Brain microvascular endothelial cell (primary cell): ENCODE data around the gene DENND1A.

Experiments used
- DNase-seq: peaks from one replicate; pipeline ENCODE4 v3.0.0-alpha.2; 2020
- H3K27ac ChIP-seq: fragments of 250-450 bp; sonication (Bioruptor Pico); 2 replicates; pipeline ENCODE4 v1.5.1; 2020; ENCODE audit warnings: mild to moderate bottlenecking, moderate library complexity
- H3K27me3 ChIP-seq: fragments of 250-450 bp; sonication (Bioruptor Pico); replicated peaks from 2 replicates; pipeline ENCODE4 v1.5.1; 2020; ENCODE audit warnings: mild to moderate bottlenecking
- H3K36me3 ChIP-seq: fragments of 250-450 bp; sonication (Bioruptor Pico); replicated peaks from 2 replicates; pipeline ENCODE4 v1.5.1; 2020; ENCODE audit warnings: mild to moderate bottlenecking
- H3K4me3 ChIP-seq: 2 replicates; pipeline ENCODE4 v1.5.1; 2011; ENCODE audit warnings: low read depth, mild to moderate bottlenecking, control low read depth, low read length, moderate library complexity
- in situ Hi-C: cut with HindIII; loops from 2 replicates; pipeline ENCODE4 v1.10.0; 2017; ENCODE audit warnings: low sequenced_read_pairs, low pct_ligation_motif_present
- TF ChIP-seq, protein P1 (sequence below): IDR thresholded peaks from 2 replicates; pipeline ENCODE4 v1.5.1; 2011; ENCODE audit warnings: low read depth, mild to moderate bottlenecking, moderate library complexity, low read length, control low read depth, inconsistent platforms; ENCODE audit errors: missing control alignments

DENND1A gene

DNA sequence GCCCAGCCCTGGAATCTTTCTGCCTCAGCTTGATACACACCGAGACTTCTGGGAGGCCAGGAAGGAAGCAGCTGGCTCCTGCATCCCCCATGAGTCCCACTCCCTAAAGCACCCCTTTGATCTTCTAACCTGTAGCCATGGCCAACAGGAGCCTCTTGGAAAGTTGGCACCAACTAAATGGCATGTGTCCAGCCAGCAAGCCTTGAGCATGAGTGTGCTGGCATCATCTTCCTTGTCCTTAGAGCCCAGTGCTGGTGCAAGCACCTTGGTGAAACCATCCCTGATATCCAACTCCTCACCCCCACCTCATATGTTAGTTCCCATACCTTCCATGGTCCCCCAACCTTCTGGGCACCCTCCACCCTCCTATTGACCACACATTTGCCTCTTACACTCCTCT lies 443.5 kb downstream of the DENND1A start:
- DNase-seq: no peak
- H3K27ac ChIP-seq: no peak overlapping the region
- H3K27me3 ChIP-seq: no peaks in the 10 kb centered on the region
- no peaks in the 10 kb centered on the region for H3K36me3 ChIP-seq
- no peak overlapping the region for H3K4me3 ChIP-seq
- TF ChIP-seq, protein P1, sequence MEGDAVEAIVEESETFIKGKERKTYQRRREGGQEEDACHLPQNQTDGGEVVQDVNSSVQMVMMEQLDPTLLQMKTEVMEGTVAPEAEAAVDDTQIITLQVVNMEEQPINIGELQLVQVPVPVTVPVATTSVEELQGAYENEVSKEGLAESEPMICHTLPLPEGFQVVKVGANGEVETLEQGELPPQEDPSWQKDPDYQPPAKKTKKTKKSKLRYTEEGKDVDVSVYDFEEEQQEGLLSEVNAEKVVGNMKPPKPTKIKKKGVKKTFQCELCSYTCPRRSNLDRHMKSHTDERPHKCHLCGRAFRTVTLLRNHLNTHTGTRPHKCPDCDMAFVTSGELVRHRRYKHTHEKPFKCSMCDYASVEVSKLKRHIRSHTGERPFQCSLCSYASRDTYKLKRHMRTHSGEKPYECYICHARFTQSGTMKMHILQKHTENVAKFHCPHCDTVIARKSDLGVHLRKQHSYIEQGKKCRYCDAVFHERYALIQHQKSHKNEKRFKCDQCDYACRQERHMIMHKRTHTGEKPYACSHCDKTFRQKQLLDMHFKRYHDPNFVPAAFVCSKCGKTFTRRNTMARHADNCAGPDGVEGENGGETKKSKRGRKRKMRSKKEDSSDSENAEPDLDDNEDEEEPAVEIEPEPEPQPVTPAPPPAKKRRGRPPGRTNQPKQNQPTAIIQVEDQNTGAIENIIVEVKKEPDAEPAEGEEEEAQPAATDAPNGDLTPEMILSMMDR: no peak
- in situ Hi-C loops: no loop called here

DNA sequence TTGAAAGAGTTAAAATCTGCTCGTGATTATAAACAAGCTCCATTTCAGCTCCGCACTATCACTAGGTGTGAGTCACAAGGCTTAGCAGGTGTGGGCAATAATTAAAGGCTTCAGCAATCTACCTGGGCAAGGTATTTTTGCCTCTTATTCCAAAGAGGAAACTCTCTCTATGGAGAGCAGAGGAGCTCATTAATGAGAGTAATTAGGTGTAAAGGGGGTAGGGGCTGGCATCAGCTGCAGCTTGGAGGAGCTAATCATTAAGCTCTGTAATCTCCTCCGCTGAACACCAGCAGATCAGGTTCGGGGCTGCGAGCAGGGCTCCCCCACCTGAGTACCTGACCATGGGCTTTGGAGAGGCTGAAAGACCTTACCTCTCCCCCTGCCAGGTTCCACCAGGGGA lies 444.7 kb downstream of the DENND1A start:
- no peaks in the 10 kb centered on the region for H3K27me3 ChIP-seq
- TF ChIP-seq, protein P1: no peak
- no peaks in the 10 kb centered on the region for H3K36me3 ChIP-seq
- no peak for DNase-seq
- no peak overlapping the region for H3K27ac ChIP-seq
- H3K4me3 ChIP-seq: no peak overlapping the region
- in situ Hi-C loops: no loop called here

DNA sequence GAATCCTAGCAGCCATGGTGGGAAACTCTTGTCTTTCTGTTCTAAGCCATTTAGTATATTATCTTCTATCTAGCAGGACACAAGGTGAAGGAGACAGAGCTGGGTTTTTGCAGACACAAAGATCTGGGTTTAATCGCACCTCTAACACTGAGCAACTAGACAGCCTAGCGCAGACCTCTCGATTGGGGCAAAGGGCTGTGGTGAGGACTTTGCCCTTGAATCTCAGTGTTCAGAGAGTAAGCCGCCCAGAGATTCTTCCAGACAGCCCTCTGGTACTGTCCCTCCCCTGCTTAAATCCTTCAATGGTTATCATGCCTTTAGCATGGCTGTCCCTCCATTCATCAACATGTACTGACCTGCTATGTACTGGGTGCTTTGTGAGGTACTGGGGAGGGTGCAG lies 445.8 kb downstream of the DENND1A start:
- Histone ChIP-seq H3K27ac (no peak overlapping the region), H3K27me3 (no peaks in the 10 kb centered on the region), H3K36me3 (no peaks in the 10 kb centered on the region), H3K4me3 (no peak overlapping the region)
- in situ Hi-C loops: no loop called here
- TF ChIP-seq, protein P1: no peak
- no peak for DNase-seq

DNA sequence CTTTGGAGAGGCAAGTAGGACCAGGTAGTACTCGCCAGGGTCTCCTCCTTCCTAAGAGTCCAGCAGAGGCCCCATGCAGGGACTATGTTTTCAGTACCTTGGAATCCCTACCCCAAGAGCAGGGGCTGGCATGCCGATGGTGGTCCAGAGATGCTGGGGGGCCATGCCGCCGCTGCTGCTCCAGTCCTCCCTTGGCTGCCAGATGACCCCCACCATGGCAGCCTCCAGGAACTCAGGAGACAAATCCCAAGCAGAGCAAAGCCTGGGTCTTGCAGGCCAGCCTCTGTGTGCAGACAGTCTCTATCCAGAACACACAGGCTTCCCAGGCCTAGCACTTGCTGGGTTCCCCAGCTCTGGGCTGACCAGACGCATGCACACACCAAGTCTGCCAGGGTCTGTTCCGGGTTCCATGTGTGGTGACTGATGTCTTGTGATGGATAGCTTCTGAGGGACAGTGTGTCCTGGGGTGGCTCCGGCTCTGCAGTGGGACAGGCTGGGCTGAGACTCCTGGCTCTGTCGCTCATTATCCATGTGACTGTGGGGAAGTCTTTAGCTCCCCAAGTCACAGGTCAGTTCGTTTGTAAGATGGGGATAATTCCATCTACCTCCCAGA lies 446.6 kb downstream of the DENND1A start:
- in situ Hi-C loops: no loop called here
- H3K36me3 ChIP-seq: no peaks in the 10 kb centered on the region
- no peak for DNase-seq

DNA sequence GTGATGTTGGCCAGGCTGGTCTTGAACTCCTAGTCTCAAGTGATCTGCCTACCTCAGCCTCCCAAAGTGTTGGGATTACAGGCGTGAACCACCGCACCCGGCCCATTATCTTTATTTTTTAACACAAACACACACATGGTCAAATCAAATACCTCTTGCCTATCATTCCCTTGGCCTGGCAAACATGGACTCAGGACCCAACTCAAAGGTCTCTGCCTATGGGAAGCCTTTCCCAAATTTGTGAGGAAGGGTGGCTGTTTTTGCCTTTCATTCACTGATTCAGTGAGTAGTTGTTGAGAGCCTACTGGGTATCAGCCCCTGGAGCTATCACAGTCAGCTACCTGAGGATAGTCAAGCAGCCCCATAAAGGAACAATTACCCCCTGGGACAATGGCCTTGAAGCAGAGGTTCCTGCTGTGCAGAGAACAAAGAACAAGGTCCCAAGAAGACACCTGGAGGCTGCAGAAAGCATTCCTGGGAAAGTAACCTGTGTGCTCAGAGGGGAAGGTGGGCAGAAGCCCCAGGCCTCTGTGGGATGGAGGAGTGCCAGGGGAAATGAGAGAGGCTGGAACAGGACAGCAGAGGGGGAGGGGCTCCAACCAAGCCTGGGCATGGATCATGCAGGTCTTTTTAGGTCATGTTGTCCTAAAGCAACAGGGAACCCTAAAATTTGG lies 447.5 kb downstream of the DENND1A start:
- in situ Hi-C loops: no loop called here
- Histone ChIP-seq H3K27me3 (no peaks in the 10 kb centered on the region), H3K4me3 (no peak overlapping the region), H3K27ac (no peak overlapping the region), H3K36me3 (no peaks in the 10 kb centered on the region)
- DNase-seq: no peak
- TF ChIP-seq, protein P1: no peak

More for the DNA sequence above, 446.6 kb downstream of the DENND1A start:
- no peak overlapping the region for H3K4me3 ChIP-seq
- no peak overlapping the region for H3K27ac ChIP-seq
- TF ChIP-seq, protein P1: no peak
- no peaks in the 10 kb centered on the region for H3K27me3 ChIP-seq
